Epithelial cell of prostate (primary cell): ENCODE data around the gene GUCA2A.

Experiments used
- DNase-seq: peaks from one replicate; pipeline ENCODE4 v3.0.0-alpha.2; 2011; ENCODE audit warnings: low read depth, low spot score
- H3K27ac ChIP-seq: fragments of 450-650 bp; 2 replicates; pipeline ENCODE4 v1.5.1; 2017; ENCODE audit warnings: mild to moderate bottlenecking

Gene GUCA2A

DNA sequence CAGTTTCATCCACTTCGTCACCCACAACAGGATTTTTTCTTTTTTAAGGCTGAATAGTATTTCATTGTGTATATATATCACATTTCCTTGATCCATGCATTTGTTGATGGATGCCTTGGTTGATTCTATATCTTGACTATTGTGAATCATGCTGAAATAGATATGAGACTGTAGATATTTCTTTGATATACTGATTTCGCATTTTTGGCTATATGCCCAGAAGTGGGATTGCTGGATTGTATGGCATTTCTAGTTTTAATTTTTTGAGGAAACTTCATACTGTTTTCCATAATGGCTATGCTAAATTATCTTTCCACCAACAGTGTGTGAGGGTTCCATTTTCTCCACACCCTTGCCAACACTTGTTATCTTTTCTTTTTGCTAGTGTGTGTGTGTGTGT lies 6.4 kb downstream of the GUCA2A start:
- no peak for DNase-seq
- H3K27ac ChIP-seq = no peak overlapping the region

DNA sequence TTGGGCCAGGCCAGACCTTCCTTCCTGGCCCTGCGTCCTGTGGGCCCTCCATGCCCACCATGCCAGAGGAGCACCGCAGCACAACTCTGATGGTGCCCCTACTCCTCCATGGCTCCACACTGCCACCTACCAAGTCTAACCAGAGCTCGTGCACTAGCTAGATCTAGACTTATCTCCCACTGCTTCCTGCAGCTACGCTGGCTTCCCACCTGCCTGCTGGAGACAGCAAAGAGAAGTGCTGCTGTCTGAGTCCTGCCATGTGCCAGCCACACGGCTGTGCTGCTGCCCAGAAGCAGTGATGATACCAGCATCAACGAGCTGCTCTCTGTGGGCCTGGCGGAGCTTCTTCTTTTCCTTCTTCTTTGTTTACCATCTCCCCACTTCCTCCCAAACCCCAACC lies 6.9 kb downstream of the GUCA2A start:
- no peak for DNase-seq
- no peak overlapping the region for H3K27ac ChIP-seq

DNA sequence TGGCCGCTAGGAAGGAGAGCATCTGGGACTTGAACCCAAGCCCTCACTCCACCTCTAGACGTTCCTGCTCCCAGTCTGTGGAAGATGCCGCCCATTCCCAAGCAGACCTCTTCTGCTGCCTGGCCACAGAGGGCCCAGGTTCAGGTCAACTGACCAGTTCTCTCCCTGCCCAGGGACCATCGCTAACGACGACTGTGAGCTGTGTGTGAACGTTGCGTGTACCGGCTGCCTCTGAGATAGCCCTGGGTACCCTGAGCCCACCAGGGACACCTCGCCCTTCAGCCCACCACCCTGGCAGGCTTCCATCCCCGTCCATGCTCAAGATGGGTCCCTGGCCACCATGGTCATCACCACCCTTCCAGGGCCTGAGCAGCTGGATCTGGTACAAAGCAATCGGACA lies 9.2 kb downstream of the GUCA2A start:
- no peak for DNase-seq
- H3K27ac ChIP-seq = no peak overlapping the region

- no peak for DNase-seq
- H3K27ac ChIP-seq = no peak overlapping the region
These were observed 9.9 kb downstream of the GUCA2A start for GRCh38 chr1:42154685-42155084.

DNA sequence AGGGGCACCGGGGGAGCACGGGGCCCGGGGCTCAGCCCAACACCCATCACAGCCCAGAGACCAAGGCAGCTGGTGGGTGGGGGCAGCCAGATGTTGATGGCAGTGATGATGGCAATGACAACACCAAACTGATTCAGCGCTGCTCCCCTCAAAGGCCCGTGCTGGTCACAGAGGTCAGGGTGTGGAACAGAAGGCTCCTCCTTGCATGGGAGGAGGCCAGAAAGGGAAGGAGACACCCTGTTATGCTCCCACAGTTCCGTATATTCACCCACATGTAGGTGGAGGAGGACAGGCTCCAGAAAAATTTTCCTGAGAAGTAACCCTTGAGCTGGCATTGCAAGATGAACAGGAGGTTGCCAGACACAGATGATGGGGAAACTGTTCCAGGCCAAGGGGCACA lies 10.9 kb downstream of the GUCA2A start:
- no peak overlapping the region for H3K27ac ChIP-seq
- no peak for DNase-seq

DNA sequence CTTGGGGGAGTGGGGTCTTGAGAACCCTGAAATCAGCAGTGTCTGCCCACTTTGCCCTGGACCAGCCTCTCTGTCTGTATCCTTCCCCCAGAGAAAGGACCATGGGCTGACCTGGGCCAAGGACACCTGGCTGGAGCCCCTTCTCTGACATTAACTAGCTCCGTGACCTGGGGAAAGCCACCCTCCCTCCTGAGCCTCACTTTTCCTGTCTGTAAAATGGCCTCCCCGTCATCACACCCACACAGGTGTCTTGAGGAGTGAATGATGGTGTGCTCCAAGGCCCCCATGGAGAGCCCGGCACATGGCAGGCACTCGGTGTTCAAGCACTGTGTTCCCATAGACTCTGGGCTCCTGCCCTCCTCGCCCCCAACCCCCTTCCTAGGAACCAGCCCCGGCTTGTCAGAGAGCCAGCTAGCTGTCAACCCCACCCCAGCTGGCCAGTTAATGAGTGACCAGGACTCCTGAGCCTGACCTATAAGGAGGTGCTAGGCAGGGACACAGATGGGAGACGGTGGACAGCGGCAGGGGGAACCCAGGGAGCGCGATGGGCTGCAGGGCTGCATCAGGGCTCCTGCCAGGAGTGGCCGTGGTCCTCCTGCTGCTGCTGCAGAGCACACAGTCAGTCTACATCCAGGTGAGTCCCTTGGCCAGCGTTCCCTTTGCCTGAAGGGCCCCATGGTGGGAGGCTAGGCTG lies 11.5 kb downstream of the GUCA2A start, which contains the start of gene GUCA2B:
GUCA2B (plus strand) TSS at position 504 of the 694 bp plus-strand sequence; CDS start at position 545, 41 bp downstream.
- peak within 1 kb of the TSS; percentile 5 for H3K27ac ChIP-seq
- no peak for DNase-seq

DNA sequence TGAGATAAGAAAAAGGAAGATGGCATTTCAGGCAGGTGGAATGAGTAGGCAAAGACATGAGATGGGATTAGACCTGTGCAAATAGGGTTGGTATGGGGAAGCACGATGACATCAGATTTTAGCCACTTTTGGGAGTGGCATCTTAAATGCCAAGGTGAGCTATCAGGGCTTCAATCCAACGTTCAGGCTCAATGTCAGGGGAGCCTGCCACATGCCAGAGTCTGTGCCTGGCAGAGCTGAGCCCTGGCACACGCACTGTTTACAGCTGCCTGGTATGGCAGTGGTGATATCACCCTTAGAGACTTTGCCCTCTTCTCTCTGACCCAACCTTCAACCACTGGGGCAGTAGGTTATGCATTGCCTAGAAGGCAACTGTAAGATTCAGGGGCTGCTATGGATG lies 12.4 kb downstream of the GUCA2A start:
- peak; percentile 61 for DNase-seq
- peak overlapping the region; percentile 5 for H3K27ac ChIP-seq

- DNase-seq = no peak
These were observed 13.9 kb downstream of the GUCA2A start for GRCh38 chr1:42150651-42151050.

DNA sequence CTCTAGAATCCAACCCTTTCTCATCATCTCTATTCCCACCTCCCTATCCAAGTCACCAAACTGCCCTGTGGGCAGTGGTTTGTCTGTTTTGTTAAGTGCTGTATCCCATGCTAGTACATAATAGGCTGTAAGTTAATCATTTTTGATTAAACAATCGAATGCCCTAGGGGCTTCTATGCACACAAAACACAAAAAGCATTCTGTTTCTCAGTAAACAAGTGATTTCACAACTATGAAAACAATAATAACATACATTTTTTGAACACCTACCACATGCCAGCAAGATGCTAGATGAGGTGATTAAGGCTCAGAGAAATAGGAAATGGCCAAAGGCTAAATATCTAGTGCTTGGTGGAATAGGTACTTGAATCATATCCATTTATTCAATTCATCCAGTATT lies 16.4 kb downstream of the GUCA2A start:
- H3K27ac ChIP-seq = no peak overlapping the region
- DNase-seq = no peak

More at GRCh38 chr1:42150651-42151050, 13.9 kb downstream of the GUCA2A start:
- H3K27ac ChIP-seq = no peak overlapping the region

GRCh38 chr1:42146626-42147320 lies 17.8 kb downstream of the GUCA2A start:
- peak; percentile 88 for DNase-seq

DNA sequence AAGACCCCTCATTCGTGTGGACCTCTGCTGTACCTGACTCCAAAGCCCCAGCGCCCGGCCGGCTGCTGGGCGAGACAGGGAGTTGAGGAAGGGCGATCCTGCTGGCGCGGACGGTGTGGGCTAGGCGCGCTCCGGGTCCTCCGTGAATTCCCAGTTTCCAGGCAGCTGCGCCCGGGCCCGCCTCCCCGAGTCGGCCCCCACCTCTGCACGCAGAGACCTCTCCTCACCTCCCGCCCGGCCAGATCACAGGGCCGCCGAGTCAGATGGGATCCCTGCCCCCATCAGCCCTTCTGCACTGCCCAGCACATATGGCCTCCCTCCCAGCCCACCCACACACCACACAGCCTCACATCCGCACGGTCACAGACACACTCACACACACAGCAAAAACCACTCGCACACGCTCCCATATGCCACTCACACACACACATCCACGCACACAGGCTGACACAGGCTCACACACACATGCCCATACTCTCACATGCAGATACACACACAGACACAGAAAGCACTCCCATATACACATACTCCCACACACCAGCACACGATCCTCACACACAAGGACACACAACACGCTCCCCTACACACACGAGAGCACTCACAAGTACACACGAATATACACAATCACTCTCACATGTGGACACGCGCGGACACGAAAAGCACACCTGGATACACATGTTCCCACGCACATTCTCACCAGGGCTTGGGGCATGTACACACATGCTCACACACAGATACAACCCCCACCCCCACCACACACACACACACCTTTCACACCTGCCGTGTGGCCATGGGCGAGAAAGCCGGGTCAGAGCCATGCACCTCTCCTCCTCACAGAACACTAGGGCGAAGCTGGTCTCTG lies 18.6 kb downstream of the GUCA2A start:
- no peak for DNase-seq
- no peak overlapping the region for H3K27ac ChIP-seq

More at GRCh38 chr1:42146626-42147320, 17.8 kb downstream of the GUCA2A start:
- no peak overlapping the region for H3K27ac ChIP-seq

GRCh38 chr1:42145389-42145716 lies 19.2 kb downstream of the GUCA2A start:
- no peak for DNase-seq
- H3K27ac ChIP-seq = no peak overlapping the region

GRCh38 chr1:42144711-42145388 lies 19.7 kb downstream of the GUCA2A start:
- DNase-seq = no peak
- H3K27ac ChIP-seq = no peak overlapping the region

DNA sequence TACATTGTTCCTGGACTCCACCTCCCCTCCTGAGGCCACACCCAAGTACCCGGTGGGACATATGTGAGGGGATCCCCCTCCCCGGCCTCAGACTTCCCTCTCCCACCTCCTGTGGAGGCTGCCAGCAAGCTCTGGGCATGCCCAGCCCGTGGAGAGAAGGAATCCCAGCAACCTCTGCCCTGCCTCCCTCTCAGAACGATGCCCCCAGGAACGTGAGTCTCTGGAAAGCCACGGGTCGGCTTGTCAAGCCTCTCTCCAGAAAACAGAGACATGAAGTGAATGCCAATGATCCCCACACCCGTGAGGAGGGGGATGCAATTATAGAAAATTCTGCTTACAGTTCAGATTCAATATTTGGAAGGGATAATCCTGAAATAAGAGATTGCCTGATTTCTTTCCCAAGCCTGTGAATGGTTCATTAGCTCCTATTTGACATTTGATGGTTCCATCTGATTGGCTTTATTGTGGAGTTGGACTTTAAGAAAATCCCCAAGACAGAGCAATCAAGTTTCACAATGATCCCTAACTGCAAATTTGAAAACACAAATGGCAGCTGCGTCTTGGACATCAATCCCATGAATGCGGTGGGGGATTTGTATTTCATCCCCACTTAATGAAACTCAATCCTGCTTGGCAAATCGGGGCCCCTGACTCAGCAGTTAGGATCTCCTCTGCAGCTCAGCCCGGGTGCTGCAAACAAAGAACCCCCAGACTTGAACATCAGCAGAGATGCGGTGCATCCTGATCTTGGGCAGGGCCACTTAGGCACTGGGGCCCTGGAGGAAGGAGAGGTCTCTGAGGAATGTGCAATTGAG lies 20.4 kb downstream of the GUCA2A start:
- H3K27ac ChIP-seq = no peak overlapping the region
- no peak for DNase-seq

DNA sequence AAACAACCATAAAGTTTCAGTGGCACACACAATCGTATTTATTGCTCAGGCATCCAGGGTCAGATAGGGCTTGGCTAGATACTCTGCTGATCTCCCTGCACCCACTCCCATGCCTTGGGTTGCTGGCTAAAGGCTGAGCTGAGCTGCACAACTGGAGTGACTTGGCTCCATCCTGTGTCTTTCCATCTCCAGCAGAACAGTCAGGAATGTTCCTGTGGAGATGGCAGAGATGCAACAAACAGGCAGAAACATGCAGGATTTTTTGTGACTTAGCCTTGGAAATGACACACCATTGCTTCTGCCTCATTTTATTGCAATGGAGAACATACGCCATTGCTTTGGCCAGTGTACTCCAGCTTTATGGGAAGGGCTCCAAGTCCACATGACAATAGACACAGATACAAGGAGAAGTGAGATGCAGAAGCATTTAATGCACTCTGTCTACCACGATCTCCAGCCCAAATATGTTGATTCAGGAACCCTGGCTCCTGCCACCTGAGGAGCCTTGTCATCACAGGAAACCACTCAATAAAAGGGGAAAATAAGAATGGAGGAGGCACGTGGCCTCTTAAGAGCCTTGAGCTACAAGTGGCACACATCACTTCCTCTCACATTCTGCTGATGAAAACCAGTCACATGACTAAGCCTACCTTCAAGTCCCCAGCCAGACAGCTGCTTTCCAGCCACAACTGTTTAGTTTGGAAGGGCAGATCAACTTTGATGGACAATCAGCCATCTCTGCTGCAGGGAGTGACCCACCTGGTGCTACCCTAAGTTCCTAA lies 21.5 kb downstream of the GUCA2A start:
- DNase-seq = peak; percentile 12
- H3K27ac ChIP-seq = peak overlapping the region; percentile 37

GRCh38 chr1:42141978-42142377 lies 22.6 kb downstream of the GUCA2A start:
- no peak overlapping the region for H3K27ac ChIP-seq
- DNase-seq = no peak

GRCh38 chr1:42140191-42140590 lies 24.4 kb downstream of the GUCA2A start:
- DNase-seq = no peak
- H3K27ac ChIP-seq = no peak overlapping the region

GRCh38 chr1:42139444-42139843 lies 25.1 kb downstream of the GUCA2A start:
- DNase-seq = no peak
- no peak overlapping the region for H3K27ac ChIP-seq

DNA sequence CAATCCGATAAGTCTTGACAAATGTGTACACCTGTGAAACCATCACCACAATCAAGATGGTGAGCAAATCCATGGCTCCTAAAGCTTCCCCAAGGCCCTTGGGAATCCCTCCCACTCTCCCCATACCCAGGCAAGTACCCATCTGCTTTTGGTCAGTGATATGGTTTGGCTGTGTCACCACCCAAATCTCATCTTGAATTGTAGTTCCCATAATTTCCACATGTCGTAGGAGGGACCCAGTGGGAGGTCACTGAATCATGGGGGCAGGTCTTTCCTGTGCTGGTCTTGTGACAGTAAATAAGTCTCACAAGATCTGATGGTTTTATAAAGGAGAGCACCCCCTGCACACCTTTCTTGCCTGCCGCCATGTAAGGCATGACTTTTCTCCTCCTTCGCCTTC lies 26.0 kb downstream of the GUCA2A start:
- H3K27ac ChIP-seq = no peak overlapping the region
- no peak for DNase-seq
